NCI-H524 treated with DMSO at 0.1 percent for 48 hours (cell line): ENCODE measurements around the gene ZNF385D.

Experiments
- DNase-seq: peaks from one replicate; lab custom pipeline; 2025; lab: John Stamatoyannopoulos, UW

The ZNF385D gene

GRCh38 chr3:21750080-21750696 is 822 bp downstream of the ZNF385D start:
- DNase-seq: no peak

- DNase-seq: no peak
These were observed 2.9 kb downstream of the ZNF385D start for GRCh38 chr3:21747966-21748555.

GRCh38 chr3:21747376-21747775 is 3.6 kb downstream of the ZNF385D start:
- DNase-seq: no peak

GRCh38 chr3:21745966-21746365 is 5.0 kb downstream of the ZNF385D start:
- DNase-seq: no peak

- DNase-seq: no peak
These were observed 6.2 kb downstream of the ZNF385D start for GRCh38 chr3:21744793-21745192.

GRCh38 chr3:21738935-21739702 is 11.9 kb downstream of the ZNF385D start:
- DNase-seq: no peak

- DNase-seq: no peak
These were observed 12.7 kb downstream of the ZNF385D start for GRCh38 chr3:21738283-21738682.

GRCh38 chr3:21734746-21735145 is 16.3 kb downstream of the ZNF385D start:
- DNase-seq: no peak

GRCh38 chr3:21729888-21730459 is 21.0 kb downstream of the ZNF385D start:
- DNase-seq: no peak

- no peak for DNase-seq
These were observed 21.7 kb downstream of the ZNF385D start for GRCh38 chr3:21729331-21729730.

GRCh38 chr3:21722768-21723167 is 28.2 kb downstream of the ZNF385D start:
- DNase-seq: no peak

- no peak for DNase-seq
These were observed 28.7 kb downstream of the ZNF385D start for GRCh38 chr3:21722301-21722700.

GRCh38 chr3:21718943-21719591 is 31.9 kb downstream of the ZNF385D start:
- no peak for DNase-seq

GRCh38 chr3:21718161-21718765 is 32.7 kb downstream of the ZNF385D start:
- DNase-seq: no peak

- no peak for DNase-seq
These were observed 35.3 kb downstream of the ZNF385D start for GRCh38 chr3:21715662-21716061.

GRCh38 chr3:21705769-21706168 is 45.2 kb downstream of the ZNF385D start:
- no peak for DNase-seq

GRCh38 chr3:21704796-21705195 is 46.2 kb downstream of the ZNF385D start:
- no peak for DNase-seq

- no peak for DNase-seq
These were observed 47.7 kb downstream of the ZNF385D start for GRCh38 chr3:21703291-21703690.

- DNase-seq: no peak
These were observed 53.3 kb downstream of the ZNF385D start for GRCh38 chr3:21697707-21698106.

GRCh38 chr3:21694506-21694905 is 56.5 kb downstream of the ZNF385D start:
- DNase-seq: no peak

- no peak for DNase-seq
These were observed 60.0 kb downstream of the ZNF385D start for GRCh38 chr3:21691036-21691435.

- DNase-seq: peak; percentile 0
These were observed 68.8 kb downstream of the ZNF385D start for GRCh38 chr3:21682206-21682605.
